SK-N-MC (cell line): ENCODE measurements around the gene CMSS1.
A peak's percentile ranks its signal among the peaks of the same experiment; 100 is the strongest.

Experiments
- DNase-seq: peaks from one replicate; pipeline ENCODE4 v3.0.0-alpha.2; 2011; ENCODE audit warnings: low read depth, low spot score
- H3K27ac ChIP-seq: fragments of 200-600 bp; sonication (generic); 2 replicates; pipeline ENCODE4 v1.5.1; 2016; ENCODE audit warnings: mixed run types
- H3K36me3 ChIP-seq: fragments of 200-600 bp; sonication (generic); 2 replicates; pipeline ENCODE4 v1.6.1; 2017; ENCODE audit warnings: antibody characterized with exemption, low read length, mixed read lengths; ENCODE audit not compliant: insufficient read depth
- H3K4me3 ChIP-seq: fragments of 200-600 bp; sonication (generic); 2 replicates; pipeline ENCODE4 v1.5.1; 2016
- H3K9ac ChIP-seq: fragments of 200-600 bp; sonication (generic); 2 replicates; pipeline ENCODE4 v1.8.0; 2017; ENCODE audit warnings: mixed run types, mixed read lengths; ENCODE audit not compliant: insufficient read length
- H3K9me3 ChIP-seq: fragments of 200-600 bp; sonication (generic); 2 replicates; pipeline ENCODE4 v1.6.1; 2017; ENCODE audit warnings: low read depth, mild to moderate bottlenecking, antibody characterized with exemption, low read length, moderate library complexity, mixed read lengths
- EZH2 ChIP-seq: fragments of 200-600 bp; sonication (generic); IDR thresholded peaks from one replicate; pipeline ENCODE4 v1.6.1; 2017; ENCODE audit warnings: antibody characterized with exemption
- FOXP2 ChIP-seq: optimal IDR thresholded peaks from 2 replicates; pipeline ENCODE3; 2011; ENCODE audit warnings: mild to moderate bottlenecking, moderate library complexity; ENCODE audit not compliant: insufficient read depth; ENCODE audit errors: extremely low read length, control extremely low read depth
- POLR2AphosphoS5 ChIP-seq: IDR thresholded peaks from 2 replicates; pipeline ENCODE4 v1.6.1; 2012; ENCODE audit warnings: mild to moderate bottlenecking, low read depth, low read length, borderline replicate concordance

The CMSS1 gene

GRCh38 chr3:99971761-99972160 lies 154.1 kb downstream of the CMSS1 start:
- TF ChIP-seq FOXP2: no peak
- no peak for TF ChIP-seq POLR2AphosphoS5
- TF ChIP-seq EZH2: no peak
- DNase-seq: no peak
- no peak overlapping the region for H3K9ac ChIP-seq
- H3K4me3 ChIP-seq: no peak overlapping the region
- H3K9me3 ChIP-seq: no peaks in the 10 kb centered on the region
- H3K27ac ChIP-seq: no peak overlapping the region
- H3K36me3 ChIP-seq: no peaks in the 10 kb centered on the region

GRCh38 chr3:99972380-99973104 lies 154.9 kb downstream of the CMSS1 start:
- H3K9me3 ChIP-seq: no peaks in the 10 kb centered on the region
- H3K36me3 ChIP-seq: no peaks in the 10 kb centered on the region
- TF ChIP-seq POLR2AphosphoS5 (no peak), EZH2 (no peak), FOXP2 (no peak)
- no peak overlapping the region for H3K9ac ChIP-seq
- no peak for DNase-seq
- no peak overlapping the region for H3K4me3 ChIP-seq
- H3K27ac ChIP-seq: no peak overlapping the region

- Histone ChIP-seq H3K4me3 (no peak overlapping the region), H3K27ac (no peak overlapping the region), H3K36me3 (no peaks in the 10 kb centered on the region), H3K9ac (no peak overlapping the region), H3K9me3 (no peaks in the 10 kb centered on the region)
- DNase-seq: no peak
- TF ChIP-seq EZH2 (no peak), POLR2AphosphoS5 (no peak), FOXP2 (no peak)
These were observed 157.3 kb downstream of the CMSS1 start for GRCh38 chr3:99974989-99975388.

GRCh38 chr3:99976584-99976983 lies 158.9 kb downstream of the CMSS1 start:
- TF ChIP-seq EZH2 (no peak), POLR2AphosphoS5 (no peak), FOXP2 (no peak)
- Histone ChIP-seq H3K4me3 (no peak overlapping the region), H3K9me3 (no peaks in the 10 kb centered on the region), H3K9ac (no peak overlapping the region), H3K36me3 (no peaks in the 10 kb centered on the region), H3K27ac (no peak overlapping the region)
- DNase-seq: no peak

GRCh38 chr3:99978221-99978620 lies 160.6 kb downstream of the CMSS1 start:
- Histone ChIP-seq H3K9me3 (no peaks in the 10 kb centered on the region), H3K9ac (no peak overlapping the region), H3K36me3 (no peaks in the 10 kb centered on the region), H3K4me3 (no peak overlapping the region), H3K27ac (no peak overlapping the region)
- TF ChIP-seq POLR2AphosphoS5: no peak
- TF ChIP-seq EZH2: no peak
- TF ChIP-seq FOXP2: no peak
- no peak for DNase-seq

- Histone ChIP-seq H3K36me3 (no peaks in the 10 kb centered on the region), H3K9me3 (no peaks in the 10 kb centered on the region), H3K27ac (no peak overlapping the region), H3K9ac (no peak overlapping the region), H3K4me3 (no peak overlapping the region)
- TF ChIP-seq EZH2 (no peak), FOXP2 (no peak), POLR2AphosphoS5 (no peak)
- no peak for DNase-seq
These were observed 162.9 kb downstream of the CMSS1 start for GRCh38 chr3:99980606-99981005.

- no peak for DNase-seq
- H3K36me3 ChIP-seq: no peaks in the 10 kb centered on the region
- TF ChIP-seq EZH2: no peak
- no peak for TF ChIP-seq FOXP2
- TF ChIP-seq POLR2AphosphoS5: no peak
These were observed 163.5 kb downstream of the CMSS1 start for GRCh38 chr3:99981138-99981537.

GRCh38 chr3:99982650-99983049 lies 165.0 kb downstream of the CMSS1 start:
- H3K36me3 ChIP-seq: no peaks in the 10 kb centered on the region
- H3K9ac ChIP-seq: no peak overlapping the region
- H3K9me3 ChIP-seq: no peaks in the 10 kb centered on the region
- no peak overlapping the region for H3K4me3 ChIP-seq
- no peak for DNase-seq
- H3K27ac ChIP-seq: peak overlapping the region; percentile 61; the same call in 1 of the 2 replicates
- no peak for TF ChIP-seq POLR2AphosphoS5
- TF ChIP-seq EZH2: no peak
- TF ChIP-seq FOXP2: no peak

More at GRCh38 chr3:99981138-99981537, 163.5 kb downstream of the CMSS1 start:
- H3K27ac ChIP-seq: no peak overlapping the region
- no peak overlapping the region for H3K9ac ChIP-seq
- H3K4me3 ChIP-seq: no peak overlapping the region
- no peaks in the 10 kb centered on the region for H3K9me3 ChIP-seq
